GM19463 (cell line): ENCODE data around the gene HIVEP2.

Experiments used
- ATAC-seq: cut with Tn5 transposase; IDR thresholded peaks from one replicate; pipeline ENCODE4 v1.9.1; 2021; ENCODE audit warnings: mild to moderate bottlenecking, moderate library complexity; ENCODE audit not compliant: unreplicated experiment

HIVEP2 gene

GRCh38 chr6:142746524-142746923 is 198.5 kb downstream of the HIVEP2 start:
- ATAC-seq, result peak; percentile 82

- no peak for ATAC-seq
Measured at GRCh38 chr6:142744836-142745235, 200.1 kb downstream of the HIVEP2 start.

- no peak for ATAC-seq
Measured at GRCh38 chr6:142740449-142740848, 204.5 kb downstream of the HIVEP2 start.

- no peak for ATAC-seq
Measured at GRCh38 chr6:142738731-142739130, 206.2 kb downstream of the HIVEP2 start.

- no peak for ATAC-seq
Measured at GRCh38 chr6:142738035-142738396, 207.0 kb downstream of the HIVEP2 start.

- ATAC-seq, result no peak
Measured at GRCh38 chr6:142737368-142738034, 207.5 kb downstream of the HIVEP2 start.

GRCh38 chr6:142735204-142735603 is 209.8 kb downstream of the HIVEP2 start:
- ATAC-seq, result no peak

GRCh38 chr6:142732790-142733189 is 212.2 kb downstream of the HIVEP2 start:
- ATAC-seq, result no peak

- no peak for ATAC-seq
Measured at GRCh38 chr6:142731611-142732010, 213.4 kb downstream of the HIVEP2 start.

- ATAC-seq, result no peak
Measured at GRCh38 chr6:142729618-142730017, 215.4 kb downstream of the HIVEP2 start.

GRCh38 chr6:142728910-142729481 is 216.0 kb downstream of the HIVEP2 start:
- ATAC-seq, result no peak

GRCh38 chr6:142728364-142728763 is 216.6 kb downstream of the HIVEP2 start:
- ATAC-seq, result no peak

- ATAC-seq, result no peak
Measured at GRCh38 chr6:142726616-142727015, 218.4 kb downstream of the HIVEP2 start.

GRCh38 chr6:142725024-142725770 is 219.8 kb downstream of the HIVEP2 start:
- no peak for ATAC-seq

GRCh38 chr6:142722841-142723240 is 222.1 kb downstream of the HIVEP2 start:
- ATAC-seq, result no peak

GRCh38 chr6:142722012-142722411 is 223.0 kb downstream of the HIVEP2 start:
- ATAC-seq, result no peak

- ATAC-seq, result no peak
Measured at GRCh38 chr6:142721215-142721920, 223.6 kb downstream of the HIVEP2 start.

- ATAC-seq, result no peak
Measured at GRCh38 chr6:142718667-142719191, 226.2 kb downstream of the HIVEP2 start.

- no peak for ATAC-seq
Measured at GRCh38 chr6:142716097-142716496, 228.9 kb downstream of the HIVEP2 start.

GRCh38 chr6:142714951-142715785 is 229.8 kb downstream of the HIVEP2 start:
- ATAC-seq, result no peak
